SJCRH30 (cell line): Measurements from ENCODE around the gene PTPRE. TPM values are rescaled to one million over a fixed set of nuclear protein-coding genes. Genes with fewer than 3 reads are reported as not detected.

Experiments
- DNase-seq, 2 experiments: peaks; one replicate each; pipeline ENCODE4 v3.0.0-alpha.2; 2015 to 2020
- H3K27ac ChIP-seq: fragments of 250-450 bp; sonication (Bioruptor Pico); 2 replicates; pipeline ENCODE4 v1.5.1; 2020; ENCODE audit warnings: mild to moderate bottlenecking, moderate library complexity
- H3K27me3 ChIP-seq: fragments of 250-450 bp; sonication (Bioruptor Pico); 2 replicates; pipeline ENCODE4 v1.5.1; 2020; ENCODE audit warnings: mild to moderate bottlenecking, moderate library complexity
- H3K36me3 ChIP-seq: fragments of 250-450 bp; sonication (Bioruptor Pico); 2 replicates; pipeline ENCODE4 v1.5.1; 2020; ENCODE audit warnings: mild to moderate bottlenecking, moderate library complexity
- H3K4me1 ChIP-seq: fragments of 250-450 bp; sonication (Bioruptor Pico); 2 replicates; pipeline ENCODE4 v1.5.1; 2020; ENCODE audit warnings: mild to moderate bottlenecking, moderate library complexity
- H3K4me3 ChIP-seq: fragments of 250-450 bp; sonication (Bioruptor Pico); 2 replicates; pipeline ENCODE4 v1.5.1; 2020; ENCODE audit warnings: mild to moderate bottlenecking, moderate library complexity
- H3K9me3 ChIP-seq: fragments of 250-450 bp; sonication (Bioruptor Pico); replicated peaks from 2 replicates; pipeline ENCODE4 v1.5.1; 2020; ENCODE audit warnings: mild to moderate bottlenecking, moderate library complexity
- total RNA-seq: library from RNA; depleted of rRNA; stranded (reverse); fragments of >200 nt; shearing (Covaris generic); gene quantifications from 2 replicates; pipeline ENCODE4 v1.2.3, GENCODE V29; 2014

Gene PTPRE
- total RNA-seq, 1 experiment from 2014 or later: 5.2 TPM

- DNase-seq: no peak
- H3K4me1 ChIP-seq: no peaks in the 10 kb centered on the region
- H3K27ac ChIP-seq: no peak overlapping the region
- H3K36me3 ChIP-seq: no peaks in the 10 kb centered on the region
- H3K4me3 ChIP-seq: no peak overlapping the region
- no peaks in the 10 kb centered on the region for H3K9me3 ChIP-seq
- H3K27me3 ChIP-seq: no peaks in the 10 kb centered on the region
These were observed 35.9 kb downstream of the PTPRE start for GRCh38 chr10:127942811-127943210.

- no peaks in the 10 kb centered on the region for H3K9me3 ChIP-seq
- no peak overlapping the region for H3K27ac ChIP-seq
- H3K36me3 ChIP-seq: no peaks in the 10 kb centered on the region
- H3K27me3 ChIP-seq: no peaks in the 10 kb centered on the region
- DNase-seq: no peak
- H3K4me1 ChIP-seq: no peaks in the 10 kb centered on the region
- H3K4me3 ChIP-seq: no peak overlapping the region
These were observed 36.5 kb downstream of the PTPRE start for GRCh38 chr10:127943336-127943910.

GRCh38 chr10:127944256-127944655 lies 37.4 kb downstream of the PTPRE start:
- H3K9me3 ChIP-seq: no peaks in the 10 kb centered on the region
- no peak overlapping the region for H3K4me3 ChIP-seq
- H3K27me3 ChIP-seq: no peaks in the 10 kb centered on the region
- H3K4me1 ChIP-seq: no peaks in the 10 kb centered on the region
- DNase-seq: no peak
- no peaks in the 10 kb centered on the region for H3K36me3 ChIP-seq
- no peak overlapping the region for H3K27ac ChIP-seq

- no peak overlapping the region for H3K4me3 ChIP-seq
- H3K36me3 ChIP-seq: no peaks in the 10 kb centered on the region
- peak; percentile 10 to 26 for DNase-seq
- no peaks in the 10 kb centered on the region for H3K4me1 ChIP-seq
- no peaks in the 10 kb centered on the region for H3K27me3 ChIP-seq
- no peak overlapping the region for H3K27ac ChIP-seq
- no peaks in the 10 kb centered on the region for H3K9me3 ChIP-seq
These were observed 38.4 kb downstream of the PTPRE start for GRCh38 chr10:127945341-127945758.

GRCh38 chr10:127945948-127946711 lies 39.2 kb downstream of the PTPRE start:
- H3K4me1 ChIP-seq: no peaks in the 10 kb centered on the region
- no peaks in the 10 kb centered on the region for H3K9me3 ChIP-seq
- H3K27me3 ChIP-seq: no peaks in the 10 kb centered on the region
- no peak overlapping the region for H3K27ac ChIP-seq
- H3K36me3 ChIP-seq: no peaks in the 10 kb centered on the region
- no peak for DNase-seq
- no peak overlapping the region for H3K4me3 ChIP-seq

GRCh38 chr10:127947211-127947610 lies 40.3 kb downstream of the PTPRE start:
- no peaks in the 10 kb centered on the region for H3K36me3 ChIP-seq
- DNase-seq: no peak
- no peaks in the 10 kb centered on the region for H3K27me3 ChIP-seq
- H3K27ac ChIP-seq: no peak overlapping the region
- H3K9me3 ChIP-seq: no peaks in the 10 kb centered on the region
- H3K4me3 ChIP-seq: no peak overlapping the region
- H3K4me1 ChIP-seq: no peaks in the 10 kb centered on the region

GRCh38 chr10:127948791-127949190 lies 41.9 kb downstream of the PTPRE start:
- no peak for DNase-seq
- H3K4me3 ChIP-seq: no peak overlapping the region
- no peak overlapping the region for H3K27ac ChIP-seq
- no peaks in the 10 kb centered on the region for H3K9me3 ChIP-seq
- no peaks in the 10 kb centered on the region for H3K27me3 ChIP-seq
- no peaks in the 10 kb centered on the region for H3K36me3 ChIP-seq
- H3K4me1 ChIP-seq: no peaks in the 10 kb centered on the region

- no peak overlapping the region for H3K27ac ChIP-seq
- no peaks in the 10 kb centered on the region for H3K9me3 ChIP-seq
- H3K4me3 ChIP-seq: no peak overlapping the region
- H3K27me3 ChIP-seq: no peaks in the 10 kb centered on the region
- no peaks in the 10 kb centered on the region for H3K4me1 ChIP-seq
- H3K36me3 ChIP-seq: no peaks in the 10 kb centered on the region
- no peak for DNase-seq
These were observed 42.9 kb downstream of the PTPRE start for GRCh38 chr10:127949831-127950230.

GRCh38 chr10:127951861-127952574 lies 45.1 kb downstream of the PTPRE start:
- Histone ChIP-seq H3K4me3 (no peak overlapping the region), H3K36me3 (no peaks in the 10 kb centered on the region), H3K9me3 (no peaks in the 10 kb centered on the region), H3K27me3 (no peaks in the 10 kb centered on the region), H3K4me1 (no peaks in the 10 kb centered on the region), H3K27ac (no peak overlapping the region)
- DNase-seq: no peak

- Histone ChIP-seq H3K4me1 (no peaks in the 10 kb centered on the region), H3K4me3 (no peak overlapping the region), H3K9me3 (no peaks in the 10 kb centered on the region), H3K36me3 (no peaks in the 10 kb centered on the region), H3K27me3 (no peaks in the 10 kb centered on the region), H3K27ac (no peak overlapping the region)
- DNase-seq: no peak
These were observed 45.6 kb downstream of the PTPRE start for GRCh38 chr10:127952575-127952869.

GRCh38 chr10:127952918-127953317 lies 46.0 kb downstream of the PTPRE start:
- H3K27ac ChIP-seq: no peak overlapping the region
- H3K9me3 ChIP-seq: no peaks in the 10 kb centered on the region
- H3K4me3 ChIP-seq: no peak overlapping the region
- no peaks in the 10 kb centered on the region for H3K4me1 ChIP-seq
- H3K36me3 ChIP-seq: no peaks in the 10 kb centered on the region
- H3K27me3 ChIP-seq: no peaks in the 10 kb centered on the region
- no peak for DNase-seq

GRCh38 chr10:127953876-127954275 lies 47.0 kb downstream of the PTPRE start:
- no peak for DNase-seq
- H3K9me3 ChIP-seq: no peaks in the 10 kb centered on the region
- H3K27ac ChIP-seq: no peak overlapping the region
- H3K27me3 ChIP-seq: no peaks in the 10 kb centered on the region
- H3K36me3 ChIP-seq: no peaks in the 10 kb centered on the region
- no peak overlapping the region for H3K4me3 ChIP-seq
- H3K4me1 ChIP-seq: no peaks in the 10 kb centered on the region

GRCh38 chr10:127959428-127959827 lies 52.5 kb downstream of the PTPRE start:
- H3K27me3 ChIP-seq: no peaks in the 10 kb centered on the region
- no peak for DNase-seq
- no peak overlapping the region for H3K27ac ChIP-seq
- H3K4me3 ChIP-seq: no peak overlapping the region
- H3K9me3 ChIP-seq: no peaks in the 10 kb centered on the region
- H3K4me1 ChIP-seq: no peaks in the 10 kb centered on the region
- no peaks in the 10 kb centered on the region for H3K36me3 ChIP-seq

- no peaks in the 10 kb centered on the region for H3K4me1 ChIP-seq
- H3K36me3 ChIP-seq: no peaks in the 10 kb centered on the region
- H3K27ac ChIP-seq: no peak overlapping the region
- H3K9me3 ChIP-seq: no peaks in the 10 kb centered on the region
- no peak overlapping the region for H3K4me3 ChIP-seq
- no peaks in the 10 kb centered on the region for H3K27me3 ChIP-seq
- DNase-seq: no peak
These were observed 54.2 kb downstream of the PTPRE start for GRCh38 chr10:127961071-127961470.

GRCh38 chr10:127962205-127962604 lies 55.3 kb downstream of the PTPRE start:
- Histone ChIP-seq H3K36me3 (no peaks in the 10 kb centered on the region), H3K27ac (no peak overlapping the region), H3K27me3 (no peaks in the 10 kb centered on the region), H3K4me3 (no peak overlapping the region), H3K4me1 (no peaks in the 10 kb centered on the region), H3K9me3 (no peaks in the 10 kb centered on the region)
- no peak for DNase-seq
